ENCODE results near the gene PET100.

The PET100 gene

DNA sequence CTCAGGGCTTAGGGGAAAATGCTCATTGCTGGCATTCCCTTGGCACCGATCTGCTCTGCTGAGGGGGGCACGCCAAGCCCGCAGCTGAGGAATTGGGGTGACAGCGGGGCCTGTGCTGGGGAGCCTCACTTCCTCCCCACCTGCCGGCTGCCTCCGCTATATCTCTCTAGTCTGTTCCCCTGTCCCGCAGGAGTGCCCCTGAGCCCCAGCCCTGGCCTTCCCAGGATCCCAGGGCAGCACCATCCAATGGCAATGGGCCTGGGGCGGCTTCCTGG lies 16.8 kb downstream of the PET100 start:
- Histone ChIP-seq H2AK5ac (ENCODE audit: low read length, severe bottlenecking) (no peak overlapping the region), H3K23ac (ENCODE audit: low read length in 2 of 2) (no peak overlapping the region), H3K36me3 (ENCODE audit: control insufficient read depth in 1 of 2, insufficient read depth in 2 of 2, low read depth in 1 of 2, low read length in 2 of 2) (peaks cover 0 to 57% of the 10 kb centered on the region in 2 experiments), H3K27me3 (ENCODE audit: control insufficient read depth in 1 of 2, insufficient read depth in 1 of 2, low read length in 2 of 2) (peaks cover 10 to 37% of the 10 kb centered on the region in 2 experiments), H3K9ac (ENCODE audit: low read length) (no peak overlapping the region), H3K4ac (ENCODE audit: low read depth in 1 of 2, low read length in 2 of 2) (no peak overlapping the region), H2BK12ac (ENCODE audit: low read length in 2 of 2) (no peak overlapping the region), H3K18ac (ENCODE audit: low read depth in 1 of 2, low read length in 2 of 2) (no peak overlapping the region), H4K8ac (ENCODE audit: low read length) (no peak overlapping the region), H3K4me2 (ENCODE audit: low read length, poor library complexity, severe bottlenecking) (no peak overlapping the region), H3K27ac (ENCODE audit: low read length, poor library complexity, severe bottlenecking) (no peak overlapping the region), H3K79me1 (replicated peaks; ENCODE audit: low read length, poor library complexity, severe bottlenecking) (peaks cover 3% of the 10 kb centered on the region), H3K4me3 (ENCODE audit: insufficient read depth in 1 of 2, low read depth in 1 of 2, low read length in 2 of 2) (no peak overlapping the region), H3K4me1 (ENCODE audit: control insufficient read depth, insufficient read depth, low read depth, low read length) (peaks cover 2% of the 10 kb centered on the region), H2BK15ac (ENCODE audit: low read depth, poor library complexity, severe bottlenecking) (no peak overlapping the region), H2AFZ (ENCODE audit: low read depth, low read length) (no peak overlapping the region), H3K14ac (ENCODE audit: low read length in 2 of 2) (no peak overlapping the region), H3K9me3 (ENCODE audit: control insufficient read depth, low read length) (no peaks in the 10 kb centered on the region), H4K91ac (ENCODE audit: low read length) (no peak overlapping the region), H2BK120ac (ENCODE audit: low read depth, low read length) (no peak overlapping the region), H2BK5ac (ENCODE audit: low read depth, low read length, poor library complexity, severe bottlenecking) (no peak overlapping the region)
- whole genome bisulfite sequencing = 93% methylated on average over 8 of the region's 8 CpGs
- DNase-seq = no peak

DNA sequence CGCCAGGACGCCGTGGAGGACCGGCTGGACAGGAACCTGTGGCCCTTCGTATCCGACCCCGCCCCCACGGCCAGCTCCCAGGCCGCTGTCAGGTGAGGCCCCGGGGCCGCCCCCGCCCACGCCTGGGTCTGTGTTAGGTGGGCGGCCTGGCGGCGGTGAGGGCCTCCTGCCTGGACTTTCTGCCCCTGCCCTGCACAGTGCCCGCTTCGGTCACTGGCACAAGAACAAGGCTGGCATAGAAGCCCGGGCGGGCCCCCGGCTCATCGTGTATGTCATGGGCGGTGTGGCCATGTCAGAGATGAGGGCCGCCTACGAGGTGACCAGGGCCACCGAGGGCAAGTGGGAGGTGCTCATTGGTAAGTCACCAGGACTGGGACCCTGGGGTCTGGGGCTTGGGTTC lies 17.6 kb downstream of the PET100 start:
- peaks cover 2% of the 10 kb centered on the region for H3K79me1 ChIP-seq (replicated peaks; ENCODE audit: low read length, poor library complexity, severe bottlenecking)
- no peak overlapping the region for H3K4me3 ChIP-seq (ENCODE audit: insufficient read depth in 1 of 2, low read depth in 1 of 2, low read length in 2 of 2)
- WGBS = 93% methylated on average over 26 of the region's 26 CpGs
- no peak overlapping the region for H4K8ac ChIP-seq (ENCODE audit: low read length)
- no peak overlapping the region for H2AFZ ChIP-seq (ENCODE audit: low read depth, low read length)
- no peak overlapping the region for H2BK120ac ChIP-seq (ENCODE audit: low read depth, low read length)
- H3K4me2 ChIP-seq (ENCODE audit: low read length, poor library complexity, severe bottlenecking) = no peak overlapping the region
- no peaks in the 10 kb centered on the region for H3K9me3 ChIP-seq (ENCODE audit: control insufficient read depth, low read length)
- no peak overlapping the region for H3K18ac ChIP-seq (ENCODE audit: low read depth in 1 of 2, low read length in 2 of 2)
- peaks cover 1% of the 10 kb centered on the region for H3K4me1 ChIP-seq (ENCODE audit: control insufficient read depth, insufficient read depth, low read depth, low read length)
- no peak overlapping the region for H3K9ac ChIP-seq (ENCODE audit: low read length)
- H2BK15ac ChIP-seq (ENCODE audit: low read depth, poor library complexity, severe bottlenecking) = no peak overlapping the region
- no peak overlapping the region for H2AK5ac ChIP-seq (ENCODE audit: low read length, severe bottlenecking)
- H3K36me3 ChIP-seq (ENCODE audit: control insufficient read depth in 1 of 2, insufficient read depth in 2 of 2, low read depth in 1 of 2, low read length in 2 of 2) = peaks cover 0 to 49% of the 10 kb centered on the region in 2 experiments
- peaks cover 10 to 37% of the 10 kb centered on the region in 2 experiments for H3K27me3 ChIP-seq (ENCODE audit: control insufficient read depth in 1 of 2, insufficient read depth in 1 of 2, low read length in 2 of 2)
- no peak overlapping the region for H3K4ac ChIP-seq (ENCODE audit: low read depth in 1 of 2, low read length in 2 of 2)
- no peak for DNase-seq
- no peak overlapping the region for H3K14ac ChIP-seq (ENCODE audit: low read length in 2 of 2)
- no peak overlapping the region for H2BK12ac ChIP-seq (ENCODE audit: low read length in 2 of 2)
- no peak overlapping the region for H4K91ac ChIP-seq (ENCODE audit: low read length)
- H3K27ac ChIP-seq (ENCODE audit: low read length, poor library complexity, severe bottlenecking) = no peak overlapping the region
- H2BK5ac ChIP-seq (ENCODE audit: low read depth, low read length, poor library complexity, severe bottlenecking) = no peak overlapping the region
- no peak overlapping the region for H3K23ac ChIP-seq (ENCODE audit: low read length in 2 of 2)

DNA sequence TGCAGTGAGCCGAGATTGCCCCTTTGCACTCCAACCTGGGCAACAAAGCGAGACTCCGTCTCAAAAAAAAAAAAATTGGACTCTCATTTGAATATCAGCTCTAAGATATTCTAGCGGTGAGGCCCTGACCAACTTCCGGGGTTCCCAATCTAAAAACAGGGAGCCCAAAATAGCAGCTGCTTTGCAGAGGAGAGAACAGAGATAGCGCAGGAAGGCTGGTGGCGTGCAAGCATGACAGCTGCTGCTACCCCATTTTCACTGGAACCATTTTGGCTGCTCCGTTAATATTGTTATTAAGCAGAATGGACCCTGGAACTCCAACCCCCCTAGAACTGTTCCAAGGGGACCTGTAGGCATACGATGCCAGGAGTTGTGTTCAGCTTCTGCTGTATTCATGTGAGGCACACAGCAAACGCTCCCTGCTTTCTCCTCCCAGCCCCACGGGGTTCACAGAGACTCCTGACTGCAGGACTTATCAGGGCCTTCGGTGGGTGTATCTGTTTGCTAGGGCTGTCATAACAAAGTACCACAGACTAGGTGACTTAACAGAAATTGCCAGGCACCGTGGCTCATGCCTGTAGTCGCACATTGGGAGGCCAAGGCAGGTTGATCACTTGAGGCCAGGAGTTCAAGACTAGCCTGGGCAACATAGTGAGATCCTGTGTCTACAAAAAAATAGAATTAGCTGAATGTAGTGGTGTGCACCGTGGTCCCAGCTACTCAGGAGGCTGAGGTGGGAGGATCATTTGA lies 18.8 kb downstream of the PET100 start:
- H3K27ac ChIP-seq (ENCODE audit: low read length, poor library complexity, severe bottlenecking) = no peak overlapping the region
- no peak overlapping the region for H2AK5ac ChIP-seq (ENCODE audit: low read length, severe bottlenecking)
- no peaks in the 10 kb centered on the region for H3K79me1 ChIP-seq (replicated peaks; ENCODE audit: low read length, poor library complexity, severe bottlenecking)
- H4K8ac ChIP-seq (ENCODE audit: low read length) = no peak overlapping the region
- WGBS = 87% methylated on average over 15 of the region's 15 CpGs
- H3K27me3 ChIP-seq (ENCODE audit: control insufficient read depth in 1 of 2, insufficient read depth in 1 of 2, low read length in 2 of 2) = peaks cover 10 to 37% of the 10 kb centered on the region in 2 experiments
- no peak overlapping the region for H3K18ac ChIP-seq (ENCODE audit: low read depth in 1 of 2, low read length in 2 of 2)
- no peak overlapping the region for H3K4me3 ChIP-seq (ENCODE audit: insufficient read depth in 1 of 2, low read depth in 1 of 2, low read length in 2 of 2)
- H3K4me1 ChIP-seq (ENCODE audit: control insufficient read depth, insufficient read depth, low read depth, low read length) = peaks cover 4% of the 10 kb centered on the region
- H2AFZ ChIP-seq (ENCODE audit: low read depth, low read length) = no peak overlapping the region
- no peak overlapping the region for H2BK15ac ChIP-seq (ENCODE audit: low read depth, poor library complexity, severe bottlenecking)
- H3K4ac ChIP-seq (ENCODE audit: low read depth in 1 of 2, low read length in 2 of 2) = no peak overlapping the region
- no peak overlapping the region for H2BK12ac ChIP-seq (ENCODE audit: low read length in 2 of 2)
- no peak overlapping the region for H2BK120ac ChIP-seq (ENCODE audit: low read depth, low read length)
- H4K91ac ChIP-seq (ENCODE audit: low read length) = no peak overlapping the region
- no peaks in the 10 kb centered on the region for H3K9me3 ChIP-seq (ENCODE audit: control insufficient read depth, low read length)
- no peak overlapping the region for H3K14ac ChIP-seq (ENCODE audit: low read length in 2 of 2)
- H3K4me2 ChIP-seq (ENCODE audit: low read length, poor library complexity, severe bottlenecking) = no peak overlapping the region
- no peak for DNase-seq
- H2BK5ac ChIP-seq (ENCODE audit: low read depth, low read length, poor library complexity, severe bottlenecking) = no peak overlapping the region
- no peak overlapping the region for H3K9ac ChIP-seq (ENCODE audit: low read length)
- no peak overlapping the region for H3K23ac ChIP-seq (ENCODE audit: low read length in 2 of 2)
- peaks cover 0 to 37% of the 10 kb centered on the region in 2 experiments for H3K36me3 ChIP-seq (ENCODE audit: control insufficient read depth in 1 of 2, insufficient read depth in 2 of 2, low read depth in 1 of 2, low read length in 2 of 2)

DNA sequence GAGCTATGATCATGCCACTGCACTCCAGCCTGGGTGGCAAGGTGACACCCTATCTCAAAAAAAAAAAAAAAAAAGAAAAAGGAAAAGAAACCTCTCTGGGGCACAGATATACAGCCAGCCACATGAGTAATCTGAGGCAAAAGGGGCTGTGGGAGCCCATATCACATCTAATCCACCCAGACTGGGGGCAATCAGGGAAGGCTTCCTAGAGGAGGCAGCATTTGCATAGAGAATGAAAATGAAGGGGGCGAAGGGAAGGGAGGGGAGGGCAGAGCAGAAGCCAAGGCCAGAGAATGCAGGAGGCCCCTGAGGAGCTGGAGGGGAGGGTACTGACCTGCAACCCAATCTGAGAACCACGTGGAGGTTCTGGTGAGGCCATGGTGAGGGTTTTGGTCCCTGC lies 20.6 kb downstream of the PET100 start:
- Histone ChIP-seq H3K4ac (ENCODE audit: low read depth in 1 of 2, low read length in 2 of 2) (no peak overlapping the region), H3K4me3 (ENCODE audit: insufficient read depth in 1 of 2, low read depth in 1 of 2, low read length in 2 of 2) (no peak overlapping the region), H3K14ac (ENCODE audit: low read length in 2 of 2) (no peak overlapping the region), H3K9ac (ENCODE audit: low read length) (no peak overlapping the region), H4K8ac (ENCODE audit: low read length) (no peak overlapping the region), H2BK120ac (ENCODE audit: low read depth, low read length) (no peak overlapping the region), H3K18ac (ENCODE audit: low read depth in 1 of 2, low read length in 2 of 2) (no peak overlapping the region), H3K9me3 (ENCODE audit: control insufficient read depth, low read length) (no peaks in the 10 kb centered on the region), H2BK5ac (ENCODE audit: low read depth, low read length, poor library complexity, severe bottlenecking) (no peak overlapping the region), H3K4me1 (ENCODE audit: control insufficient read depth, insufficient read depth, low read depth, low read length) (peaks cover 4% of the 10 kb centered on the region), H2AFZ (ENCODE audit: low read depth, low read length) (no peak overlapping the region), H4K91ac (ENCODE audit: low read length) (no peak overlapping the region), H3K4me2 (ENCODE audit: low read length, poor library complexity, severe bottlenecking) (no peak overlapping the region), H2BK12ac (ENCODE audit: low read length in 2 of 2) (no peak overlapping the region), H3K27ac (ENCODE audit: low read length, poor library complexity, severe bottlenecking) (no peak overlapping the region), H3K79me1 (replicated peaks; ENCODE audit: low read length, poor library complexity, severe bottlenecking) (no peaks in the 10 kb centered on the region), H3K23ac (ENCODE audit: low read length in 2 of 2) (no peak overlapping the region), H3K36me3 (ENCODE audit: control insufficient read depth in 1 of 2, insufficient read depth in 2 of 2, low read depth in 1 of 2, low read length in 2 of 2) (peaks cover 0 to 26% of the 10 kb centered on the region in 2 experiments), H2AK5ac (ENCODE audit: low read length, severe bottlenecking) (no peak overlapping the region), H3K27me3 (ENCODE audit: control insufficient read depth in 1 of 2, insufficient read depth in 1 of 2, low read length in 2 of 2) (peaks cover 10 to 33% of the 10 kb centered on the region in 2 experiments), H2BK15ac (ENCODE audit: low read depth, poor library complexity, severe bottlenecking) (no peak overlapping the region)
- 62% methylated on average over 2 of the region's 2 CpGs for WGBS
- no peak for DNase-seq

Data from mesenchymal stem cell (in vitro differentiated cells and primary cell).